Measurements from ENCODE around the gene VGLL1.

- TF ChIP-seq CTCF (IDR thresholded peaks at IDR 0.05) (no peak), POLR2A (IDR thresholded peaks at IDR 0.05) (no peak)
Observed at GRCh38 chrX:136574548-136574947, 42.5 kb downstream of the VGLL1 start.
